HEK293T (cell line): ENCODE measurements around the gene MRPL21.

ENCODE experiments used
- CTCF ChIA-PET: fragments of 350-600 bp; formaldehyde crosslinking; extraction: SDS; loops from one replicate; lab custom pipeline; 2021; ENCODE audit warnings: antibody characterized with exemption, inconsistent platforms; lab: Yijun Ruan, JAX
- POLR2A ChIA-PET: fragments of 350-600 bp; formaldehyde crosslinking; extraction: SDS; loops from one replicate; lab custom pipeline; 2020; ENCODE audit warnings: antibody characterized with exemption, inconsistent platforms; lab: Yijun Ruan, JAX
- DNase-seq: peaks from one replicate; pipeline ENCODE4 v3.0.0; 2012; ENCODE audit warnings: mixed read lengths; ENCODE audit errors: extremely low spot score
- ARNT ChIP-seq: fragments of 450-650 bp; IDR thresholded peaks from 2 replicates; pipeline ENCODE4 v1.6.1; 2017; ENCODE audit warnings: mild to moderate bottlenecking
- BHLHE40 ChIP-seq: fragments of 450-650 bp; IDR thresholded peaks from 2 replicates; pipeline ENCODE4 v1.6.1; 2016; ENCODE audit warnings: mild to moderate bottlenecking, moderate library complexity, borderline replicate concordance
- CTBP1 ChIP-seq: fragments of 450-650 bp; IDR thresholded peaks from 2 replicates; pipeline ENCODE4 v1.6.1; 2016; ENCODE audit warnings: borderline replicate concordance
- ELF4 ChIP-seq: fragments of 450-650 bp; IDR thresholded peaks from 2 replicates; pipeline ENCODE4 v1.6.1; 2017; ENCODE audit warnings: antibody characterized with exemption
- FOXA1 ChIP-seq: fragments of 450-650 bp; IDR thresholded peaks from 2 replicates; pipeline ENCODE4 v1.6.1; 2016; ENCODE audit warnings: mild to moderate bottlenecking
- FOXK2 ChIP-seq: fragments of 450-650 bp; IDR thresholded peaks from 2 replicates; pipeline ENCODE4 v1.6.1; 2016; ENCODE audit warnings: mild to moderate bottlenecking
- FOXM1 ChIP-seq: fragments of 450-650 bp; IDR thresholded peaks from 2 replicates; pipeline ENCODE4 v1.6.1; 2017; ENCODE audit warnings: mild to moderate bottlenecking, borderline replicate concordance
- HDGF ChIP-seq: fragments of 450-650 bp; IDR thresholded peaks from 2 replicates; pipeline ENCODE4 v1.6.1; 2017; ENCODE audit warnings: antibody characterized with exemption, borderline replicate concordance
- L3MBTL2 ChIP-seq: fragments of 450-650 bp; conservative IDR thresholded peaks from 2 replicates; pipeline ENCODE4 v1.6.1; 2016; ENCODE audit warnings: mild to moderate bottlenecking
- LEF1 ChIP-seq: fragments of 450-650 bp; IDR thresholded peaks from 2 replicates; pipeline ENCODE4 v1.6.1; 2017; ENCODE audit warnings: mild to moderate bottlenecking, borderline replicate concordance
- NFRKB ChIP-seq: fragments of 450-650 bp; IDR thresholded peaks from 2 replicates; pipeline ENCODE4 v1.6.1; 2016; ENCODE audit warnings: mild to moderate bottlenecking, moderate library complexity
- PKNOX1 ChIP-seq: fragments of 450-650 bp; IDR thresholded peaks from 2 replicates; pipeline ENCODE4 v1.6.1; 2016
- SP1 ChIP-seq: fragments of 450-650 bp; IDR thresholded peaks from 2 replicates; pipeline ENCODE4 v1.6.1; 2017
- SUZ12 ChIP-seq: fragments of 450-650 bp; IDR thresholded peaks from 2 replicates; pipeline ENCODE4 v1.6.1; 2016; ENCODE audit warnings: mild to moderate bottlenecking
- TARDBP ChIP-seq: fragments of 450-650 bp; IDR thresholded peaks from 2 replicates; pipeline ENCODE4 v1.6.1; 2016
- ZNF384 ChIP-seq: fragments of 450-650 bp; IDR thresholded peaks from 2 replicates; pipeline ENCODE4 v1.6.1; 2016

MRPL21 gene

DNA sequence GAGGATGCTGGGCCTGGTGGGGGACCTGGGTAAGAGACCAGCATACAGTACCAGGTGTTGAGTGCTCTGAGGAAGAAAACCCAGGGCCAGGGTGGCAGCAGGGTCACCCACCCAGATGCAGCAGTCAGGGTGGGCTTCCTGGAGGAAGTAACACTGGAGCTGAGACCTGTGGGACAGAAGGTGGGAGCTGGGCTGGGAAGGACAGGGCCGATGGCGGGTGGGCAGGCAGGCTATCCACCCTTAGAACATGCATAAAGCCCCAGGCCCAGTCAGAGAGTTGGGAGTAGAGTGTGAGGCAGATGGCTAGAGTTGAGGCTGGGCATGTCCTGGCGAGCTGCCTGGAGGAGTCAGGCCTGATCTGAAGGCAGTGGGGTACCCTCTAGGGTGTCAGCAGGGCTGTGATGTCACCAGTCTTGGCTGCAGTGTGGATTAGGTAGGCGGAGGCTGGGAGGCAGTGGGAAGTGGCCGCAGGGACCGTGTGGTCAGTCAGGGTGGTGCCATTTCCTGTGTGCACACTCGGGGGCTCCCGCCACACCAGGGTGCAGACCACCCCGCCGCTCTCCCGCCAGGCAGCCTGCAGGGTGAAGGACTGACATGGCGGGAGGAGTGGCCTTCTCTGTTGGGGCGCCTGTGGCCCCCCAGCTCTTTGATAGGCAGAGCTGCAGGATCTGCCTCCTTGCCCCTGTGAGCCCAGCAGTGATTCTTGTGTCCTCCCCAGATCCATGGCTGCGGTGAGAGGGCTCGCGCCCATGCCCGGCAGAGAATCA is 35.4 kb upstream of the MRPL21 start:
- CTCF ChIA-PET, result no interaction called here
- POLR2A ChIA-PET, result no interaction called here

GRCh38 chr11:68938088-68938487 is 34.5 kb upstream of the MRPL21 start:
- no peak for DNase-seq
- ChIA-PET CTCF (no interaction called here), POLR2A (no interaction called here)
- TF ChIP-seq ARNT, result no peak
- TF ChIP-seq TARDBP, result no peak
- TF ChIP-seq BHLHE40, result no peak
- no peak for TF ChIP-seq SUZ12
- TF ChIP-seq CTBP1, result no peak
- TF ChIP-seq FOXM1, result no peak
- TF ChIP-seq NFRKB, result no peak

More for the DNA sequence above, 35.4 kb upstream of the MRPL21 start:
- TF ChIP-seq FOXK2 (no peak), NFRKB (no peak), FOXA1 (no peak), FOXM1 (no peak), ELF4 (no peak), TARDBP (no peak)
- DNase-seq, result no peak

- ChIA-PET CTCF (no interaction called here), POLR2A (no interaction called here)
- DNase-seq, result no peak
- no peak for TF ChIP-seq CTBP1
These were observed 33.3 kb upstream of the MRPL21 start for GRCh38 chr11:68936676-68937620.

DNA sequence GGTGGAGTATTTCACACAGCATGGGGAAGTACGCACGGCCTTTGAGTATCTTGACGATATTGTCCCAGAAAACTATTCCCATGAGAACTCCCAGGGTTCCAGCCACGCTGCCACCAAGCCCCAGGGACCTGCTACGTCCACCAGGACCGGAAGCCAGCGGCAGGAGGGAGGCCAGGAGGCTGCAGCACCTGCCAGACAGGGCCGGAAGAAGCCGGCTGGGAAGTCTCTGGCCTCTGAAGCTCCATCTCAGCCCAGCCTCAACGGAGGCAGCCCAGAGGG is 32.7 kb upstream of the MRPL21 start:
- CTCF ChIA-PET, result no interaction called here

DNA sequence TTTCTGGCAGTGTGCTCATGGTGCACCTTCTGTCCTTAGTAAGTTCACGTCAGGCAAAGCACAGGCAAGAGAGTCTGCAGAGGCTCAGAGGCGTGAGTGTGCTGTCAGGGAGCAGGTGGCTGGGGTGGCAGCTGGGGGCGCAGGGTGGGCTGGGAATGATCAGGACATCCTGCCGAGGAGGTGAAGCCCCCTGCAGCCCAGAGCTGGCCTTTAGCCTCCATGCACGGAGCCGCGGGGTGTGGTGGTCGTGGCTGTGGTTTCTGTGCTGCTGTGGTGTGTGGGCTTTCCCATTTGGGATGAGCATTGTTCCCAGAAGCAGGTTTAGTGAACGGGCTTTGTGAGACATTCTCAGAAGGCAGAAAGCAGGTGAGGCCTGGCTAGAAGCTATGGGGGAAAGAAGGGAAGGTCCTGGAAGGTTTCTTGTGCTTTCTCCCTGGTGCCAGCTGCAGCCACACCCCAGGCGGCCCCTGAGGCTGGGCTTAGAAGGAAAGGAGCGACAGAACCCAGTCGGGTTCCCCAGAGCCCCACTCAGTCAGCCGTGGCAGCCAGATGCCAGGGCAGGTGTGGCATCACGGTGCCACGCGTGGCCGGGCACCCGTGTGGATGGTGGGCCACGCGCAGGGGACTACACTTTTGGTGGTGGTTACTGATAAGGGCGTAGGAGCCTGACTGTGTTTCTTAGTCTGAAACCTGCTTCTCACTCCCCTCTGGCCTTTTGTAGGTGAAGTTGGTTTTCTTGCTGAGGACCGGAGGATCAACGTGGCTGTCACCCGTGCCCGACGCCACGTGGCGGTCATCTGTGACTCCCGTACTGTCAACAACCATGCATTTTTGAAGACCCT is 32.1 kb upstream of the MRPL21 start:
- TF ChIP-seq ZNF384 (no peak), SP1 (no peak), FOXA1 (no peak), NFRKB (no peak), PKNOX1 (no peak), FOXK2 (no peak), BHLHE40 (no peak), FOXM1 (no peak), HDGF (no peak), L3MBTL2 (no peak), TARDBP (no peak), CTBP1 (no peak), LEF1 (no peak), SUZ12 (no peak), ARNT (no peak)
- ChIA-PET POLR2A (no interaction called here), CTCF (no interaction called here)
- DNase-seq, result no peak

More for the DNA sequence above, 32.7 kb upstream of the MRPL21 start:
- POLR2A ChIA-PET, result no interaction called here
- TF ChIP-seq ZNF384, result no peak
- no peak for TF ChIP-seq ELF4
- TF ChIP-seq PKNOX1, result no peak
- TF ChIP-seq HDGF, result no peak
- no peak for TF ChIP-seq SUZ12
- no peak for TF ChIP-seq BHLHE40
- TF ChIP-seq CTBP1, result no peak
- no peak for TF ChIP-seq FOXK2
- TF ChIP-seq LEF1, result no peak
- DNase-seq, result no peak

- ChIA-PET CTCF (no interaction called here), POLR2A (no interaction called here)
- no peak for DNase-seq
- TF ChIP-seq SP1 (no peak), ARNT (no peak), SUZ12 (no peak), CTBP1 (no peak), ELF4 (no peak), PKNOX1 (no peak), FOXA1 (no peak), ZNF384 (no peak), HDGF (no peak), NFRKB (no peak), FOXM1 (no peak), LEF1 (no peak), TARDBP (no peak), BHLHE40 (no peak), FOXK2 (no peak)
These were observed 31.4 kb upstream of the MRPL21 start for GRCh38 chr11:68935066-68935465.
